ENCODE measurements around the gene KRT8. TPM values are rescaled to one million over a fixed set of nuclear protein-coding genes. Genes with fewer than 3 reads are reported as not detected.

KRT8 gene
- total and polyA plus RNA-seq, 2 of the 13 experiments (the other 11 are each of a cell fraction or from before 2014, with no cell fraction given) = 498 to 718 TPM

DNA sequence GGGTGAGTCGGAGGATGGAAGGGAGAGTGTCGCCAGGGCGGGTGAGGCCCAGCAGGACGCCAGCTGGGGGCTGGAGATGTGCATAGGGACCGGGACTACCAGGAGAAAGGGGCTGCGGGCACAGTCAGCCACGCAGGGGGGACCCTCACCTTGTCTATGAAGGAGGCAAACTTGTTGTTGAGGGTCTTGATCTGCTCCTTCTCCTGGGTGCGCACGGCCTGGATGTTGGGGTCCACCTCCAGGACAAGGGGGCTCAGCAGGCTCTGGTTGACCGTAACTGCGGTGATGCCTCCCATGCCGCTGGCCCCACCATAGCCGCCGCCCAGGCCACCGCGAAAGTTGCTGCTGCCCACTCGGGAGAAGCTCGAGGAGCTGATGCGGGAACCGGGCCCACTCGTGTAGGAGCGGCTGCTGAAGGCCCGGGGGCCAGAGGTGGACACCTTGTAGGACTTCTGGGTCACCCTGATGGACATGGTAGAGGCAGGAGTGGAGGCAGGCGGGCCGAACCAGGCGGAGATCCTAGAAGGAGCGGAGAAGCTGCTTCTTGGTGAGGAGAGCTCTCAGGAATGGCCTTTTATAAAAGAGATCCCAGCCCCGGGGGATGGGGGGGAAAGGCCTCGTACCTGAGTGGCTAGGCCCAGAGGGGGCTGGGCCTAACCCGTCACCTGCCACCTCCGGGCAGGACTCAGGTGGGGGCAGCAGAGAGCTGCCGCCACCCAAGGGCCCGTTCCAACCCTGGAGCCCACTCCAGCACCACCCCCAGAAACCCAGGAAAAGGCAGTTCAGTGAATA lies at the start of gene KRT8 (continued):
- TF ChIP-seq, protein P1, sequence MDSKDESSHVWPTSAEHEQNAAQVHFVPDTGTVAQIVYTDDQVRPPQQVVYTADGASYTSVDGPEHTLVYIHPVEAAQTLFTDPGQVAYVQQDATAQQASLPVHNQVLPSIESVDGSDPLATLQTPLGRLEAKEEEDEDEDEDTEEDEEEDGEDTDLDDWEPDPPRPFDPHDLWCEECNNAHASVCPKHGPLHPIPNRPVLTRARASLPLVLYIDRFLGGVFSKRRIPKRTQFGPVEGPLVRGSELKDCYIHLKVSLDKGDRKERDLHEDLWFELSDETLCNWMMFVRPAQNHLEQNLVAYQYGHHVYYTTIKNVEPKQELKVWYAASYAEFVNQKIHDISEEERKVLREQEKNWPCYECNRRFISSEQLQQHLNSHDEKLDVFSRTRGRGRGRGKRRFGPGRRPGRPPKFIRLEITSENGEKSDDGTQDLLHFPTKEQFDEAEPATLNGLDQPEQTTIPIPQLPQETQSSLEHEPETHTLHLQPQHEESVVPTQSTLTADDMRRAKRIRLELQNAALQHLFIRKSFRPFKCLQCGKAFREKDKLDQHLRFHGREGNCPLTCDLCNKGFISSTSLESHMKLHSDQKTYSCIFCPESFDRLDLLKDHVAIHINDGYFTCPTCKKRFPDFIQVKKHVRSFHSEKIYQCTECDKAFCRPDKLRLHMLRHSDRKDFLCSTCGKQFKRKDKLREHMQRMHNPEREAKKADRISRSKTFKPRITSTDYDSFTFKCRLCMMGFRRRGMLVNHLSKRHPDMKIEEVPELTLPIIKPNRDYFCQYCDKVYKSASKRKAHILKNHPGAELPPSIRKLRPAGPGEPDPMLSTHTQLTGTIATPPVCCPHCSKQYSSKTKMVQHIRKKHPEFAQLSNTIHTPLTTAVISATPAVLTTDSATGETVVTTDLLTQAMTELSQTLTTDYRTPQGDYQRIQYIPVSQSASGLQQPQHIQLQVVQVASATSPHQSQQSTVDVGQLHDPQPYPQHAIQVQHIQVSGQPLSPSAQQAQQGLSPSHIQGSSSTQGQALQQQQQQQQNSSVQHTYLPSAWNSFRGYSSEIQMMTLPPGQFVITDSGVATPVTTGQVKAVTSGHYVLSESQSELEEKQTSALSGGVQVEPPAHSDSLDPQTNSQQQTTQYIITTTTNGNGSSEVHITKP (CRISPR knock-in tag; IDR thresholded peaks at IDR 0.05; ENCODE audit: low read depth) = peak; percentile 76
- peak; percentile 51; the same call in 1 of the 2 replicates for TF ChIP-seq ISL2 (CRISPR knock-in tag; IDR thresholded peaks at IDR 0.05)
- peak; percentile 79; the same call in 1 of the 2 replicates for TF ChIP-seq CSRNP1 (CRISPR knock-in tag; IDR thresholded peaks at IDR 0.05)
- TF ChIP-seq U2AF1 (optimal IDR thresholded peaks at IDR 0.05; ENCODE audit: low read depth, low read length) = peak; percentile 26
- TF ChIP-seq SALL1 (CRISPR knock-in tag; IDR thresholded peaks at IDR 0.05) = peak; percentile 70
- TF ChIP-seq, protein P2, sequence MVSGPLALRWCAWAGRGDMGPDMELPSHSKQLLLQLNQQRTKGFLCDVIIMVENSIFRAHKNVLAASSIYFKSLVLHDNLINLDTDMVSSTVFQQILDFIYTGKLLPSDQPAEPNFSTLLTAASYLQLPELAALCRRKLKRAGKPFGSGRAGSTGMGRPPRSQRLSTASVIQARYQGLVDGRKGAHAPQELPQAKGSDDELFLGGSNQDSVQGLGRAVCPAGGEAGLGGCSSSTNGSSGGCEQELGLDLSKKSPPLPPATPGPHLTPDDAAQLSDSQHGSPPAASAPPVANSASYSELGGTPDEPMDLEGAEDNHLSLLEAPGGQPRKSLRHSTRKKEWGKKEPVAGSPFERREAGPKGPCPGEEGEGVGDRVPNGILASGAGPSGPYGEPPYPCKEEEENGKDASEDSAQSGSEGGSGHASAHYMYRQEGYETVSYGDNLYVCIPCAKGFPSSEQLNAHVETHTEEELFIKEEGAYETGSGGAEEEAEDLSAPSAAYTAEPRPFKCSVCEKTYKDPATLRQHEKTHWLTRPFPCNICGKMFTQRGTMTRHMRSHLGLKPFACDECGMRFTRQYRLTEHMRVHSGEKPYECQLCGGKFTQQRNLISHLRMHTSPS (CRISPR knock-in tag; IDR thresholded peaks at IDR 0.05; ENCODE audit: low read depth) = peak; percentile 44; the same call in 1 of the 2 replicates
- peak; percentile 58 for TF ChIP-seq SIX1 (CRISPR knock-in tag; IDR thresholded peaks at IDR 0.05; ENCODE audit: borderline replicate concordance)
- peak; percentile 56; the same call in 1 of the 2 replicates for TF ChIP-seq U2AF2 (IDR thresholded peaks at IDR 0.05; ENCODE audit: low read depth, low read length)
- TF ChIP-seq, protein P3, sequence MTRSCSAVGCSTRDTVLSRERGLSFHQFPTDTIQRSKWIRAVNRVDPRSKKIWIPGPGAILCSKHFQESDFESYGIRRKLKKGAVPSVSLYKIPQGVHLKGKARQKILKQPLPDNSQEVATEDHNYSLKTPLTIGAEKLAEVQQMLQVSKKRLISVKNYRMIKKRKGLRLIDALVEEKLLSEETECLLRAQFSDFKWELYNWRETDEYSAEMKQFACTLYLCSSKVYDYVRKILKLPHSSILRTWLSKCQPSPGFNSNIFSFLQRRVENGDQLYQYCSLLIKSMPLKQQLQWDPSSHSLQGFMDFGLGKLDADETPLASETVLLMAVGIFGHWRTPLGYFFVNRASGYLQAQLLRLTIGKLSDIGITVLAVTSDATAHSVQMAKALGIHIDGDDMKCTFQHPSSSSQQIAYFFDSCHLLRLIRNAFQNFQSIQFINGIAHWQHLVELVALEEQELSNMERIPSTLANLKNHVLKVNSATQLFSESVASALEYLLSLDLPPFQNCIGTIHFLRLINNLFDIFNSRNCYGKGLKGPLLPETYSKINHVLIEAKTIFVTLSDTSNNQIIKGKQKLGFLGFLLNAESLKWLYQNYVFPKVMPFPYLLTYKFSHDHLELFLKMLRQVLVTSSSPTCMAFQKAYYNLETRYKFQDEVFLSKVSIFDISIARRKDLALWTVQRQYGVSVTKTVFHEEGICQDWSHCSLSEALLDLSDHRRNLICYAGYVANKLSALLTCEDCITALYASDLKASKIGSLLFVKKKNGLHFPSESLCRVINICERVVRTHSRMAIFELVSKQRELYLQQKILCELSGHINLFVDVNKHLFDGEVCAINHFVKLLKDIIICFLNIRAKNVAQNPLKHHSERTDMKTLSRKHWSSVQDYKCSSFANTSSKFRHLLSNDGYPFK (CRISPR knock-in tag; IDR thresholded peaks at IDR 0.05; ENCODE audit: borderline replicate concordance) = peak; percentile 48; the same call in 1 of the 2 replicates
- 0 out of 2 replicates have a peak, but pooled peaks have one; percentile 54 for TF ChIP-seq BORCS8-MEF2B (CRISPR knock-in tag; IDR thresholded peaks at IDR 0.05)
- TF ChIP-seq GATA4 (IDR thresholded peaks at IDR 0.05; ENCODE audit: borderline replicate concordance, low read depth) = peak; percentile 80; the same call in 1 of the 2 replicates
- TF ChIP-seq ZNF775 (CRISPR knock-in tag; IDR thresholded peaks at IDR 0.05; ENCODE audit: borderline replicate concordance) = peak; percentile 78; the same call in 1 of the 2 replicates
- TF ChIP-seq, protein P4, sequence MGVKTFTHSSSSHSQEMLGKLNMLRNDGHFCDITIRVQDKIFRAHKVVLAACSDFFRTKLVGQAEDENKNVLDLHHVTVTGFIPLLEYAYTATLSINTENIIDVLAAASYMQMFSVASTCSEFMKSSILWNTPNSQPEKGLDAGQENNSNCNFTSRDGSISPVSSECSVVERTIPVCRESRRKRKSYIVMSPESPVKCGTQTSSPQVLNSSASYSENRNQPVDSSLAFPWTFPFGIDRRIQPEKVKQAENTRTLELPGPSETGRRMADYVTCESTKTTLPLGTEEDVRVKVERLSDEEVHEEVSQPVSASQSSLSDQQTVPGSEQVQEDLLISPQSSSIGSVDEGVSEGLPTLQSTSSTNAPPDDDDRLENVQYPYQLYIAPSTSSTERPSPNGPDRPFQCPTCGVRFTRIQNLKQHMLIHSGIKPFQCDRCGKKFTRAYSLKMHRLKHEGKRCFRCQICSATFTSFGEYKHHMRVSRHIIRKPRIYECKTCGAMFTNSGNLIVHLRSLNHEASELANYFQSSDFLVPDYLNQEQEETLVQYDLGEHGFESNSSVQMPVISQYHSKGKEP (CRISPR knock-in tag; IDR thresholded peaks at IDR 0.05) = 0 out of 2 replicates have a peak, but pooled peaks have one; percentile 59
- peak; percentile 92 for TF ChIP-seq RBFOX2 (IDR thresholded peaks at IDR 0.05; ENCODE audit: low read depth, low read length)
- TF ChIP-seq CCDC6 (CRISPR knock-in tag; IDR thresholded peaks at IDR 0.05) = peak; percentile 84; the same call in 1 of the 2 replicates
- peak; percentile 80 for TF ChIP-seq SAP130 (CRISPR knock-in tag; IDR thresholded peaks at IDR 0.05; ENCODE audit: low read depth)
